ENCODE measurements around the gene PGBD5.

The PGBD5 gene

GRCh38 chr1:230314142-230314470 lies 112.0 kb downstream of the PGBD5 start:
- no peak overlapping the region for H3K4me3 ChIP-seq (replicated peaks; ENCODE audit: low read depth, low read length)
- no peak for DNase-seq (ENCODE audit: low read depth)
- no peak for TF ChIP-seq CTCF (IDR thresholded peaks at IDR 0.05; ENCODE audit: low read length, missing control alignments)

- no peak for DNase-seq (ENCODE audit: low read depth)
- H3K4me3 ChIP-seq (replicated peaks; ENCODE audit: low read depth, low read length): no peak overlapping the region
- TF ChIP-seq CTCF (IDR thresholded peaks at IDR 0.05; ENCODE audit: low read length, missing control alignments): no peak
Observed at GRCh38 chr1:230313453-230314141, 112.5 kb downstream of the PGBD5 start.

GRCh38 chr1:230312676-230313075 lies 113.5 kb downstream of the PGBD5 start:
- no peak overlapping the region for H3K4me3 ChIP-seq (replicated peaks; ENCODE audit: low read depth, low read length)
- no peak for TF ChIP-seq CTCF (IDR thresholded peaks at IDR 0.05; ENCODE audit: low read length, missing control alignments)
- no peak for DNase-seq (ENCODE audit: low read depth)

GRCh38 chr1:230310381-230311163 lies 115.6 kb downstream of the PGBD5 start:
- no peak overlapping the region for H3K4me3 ChIP-seq (replicated peaks; ENCODE audit: low read depth, low read length)
- peak; percentile 88 for DNase-seq (ENCODE audit: low read depth)
- peak; percentile 96 for TF ChIP-seq CTCF (IDR thresholded peaks at IDR 0.05; ENCODE audit: low read length, missing control alignments)

- no peak overlapping the region for H3K4me3 ChIP-seq (replicated peaks; ENCODE audit: low read depth, low read length)
- DNase-seq (ENCODE audit: low read depth): no peak
- no peak for TF ChIP-seq CTCF (IDR thresholded peaks at IDR 0.05; ENCODE audit: low read length, missing control alignments)
Observed at GRCh38 chr1:230309646-230310177, 116.4 kb downstream of the PGBD5 start.

- H3K4me3 ChIP-seq (replicated peaks; ENCODE audit: low read depth, low read length): no peak overlapping the region
- DNase-seq (ENCODE audit: low read depth): no peak
- TF ChIP-seq CTCF (IDR thresholded peaks at IDR 0.05; ENCODE audit: low read length, missing control alignments): no peak
Observed at GRCh38 chr1:230308821-230309220, 117.3 kb downstream of the PGBD5 start.

Data from fibroblast of pulmonary artery (primary cell).